Ovary (tissue), 9 donors: Measurements from ENCODE around the gene EMP3. TPM values are rescaled to one million over a fixed set of nuclear protein-coding genes. Genes with fewer than 3 reads are reported as not detected.

Source experiments
- DNase-seq, 5 donors: peaks; one replicate each; pipeline ENCODE4 v3.0.0-alpha.2; 2019 to 2020
- H3K27ac ChIP-seq, 2 donors: fragments of 200-600 bp; one replicate each; pipeline versions ENCODE4 v1.5.1 to v1.8.0; 2019 to 2022
- H3K27me3 ChIP-seq: fragments of 200-600 bp; one replicate; pipeline ENCODE4 v1.8.0; 2022
- H3K36me3 ChIP-seq: fragments of 200-600 bp; sonication (generic); one replicate; pipeline ENCODE4 v1.5.1; 2019
- H3K4me1 ChIP-seq: one replicate; pipeline ENCODE4 v1.8.1; 2013; ENCODE audit warnings: mild to moderate bottlenecking, moderate library complexity; ENCODE audit not compliant: insufficient read depth
- H3K4me3 ChIP-seq: fragments of 200-600 bp; sonication (generic); one replicate; pipeline ENCODE4 v1.5.1; 2017
- H3K9me3 ChIP-seq, 2 donors: fragments of 200-600 bp in 1 of 2; sonication (generic) in 1 of 2; one replicate each; pipeline versions ENCODE4 v1.5.1 to v1.8.1; 2013 to 2019; ENCODE audit warnings: mild to moderate bottlenecking in 1 of 2, moderate library complexity in 1 of 2
- EP300 ChIP-seq: sonication (generic); formaldehyde crosslinking; IDR thresholded peaks from one replicate; pipeline ENCODE4 v1.6.1; 2017; ENCODE audit warnings: antibody characterized with exemption
- POLR2A ChIP-seq: fragments of 450-650 bp; IDR thresholded peaks from one replicate; pipeline ENCODE4 v1.6.1; 2017; ENCODE audit warnings: antibody characterized with exemption, mild to moderate bottlenecking, moderate library complexity
- WGBS, 3 donors: extraction: QIAGEN DNeasy Blood & Tissue Kit in 1 of 3; methylation state at CpG; one replicate each; pipeline versions ENCODE4 v1.1.5 to v1.1.7; 2013 to 2017; 5-methylcytosine and 5-hydroxymethylcytosine counted together
- intact Hi-C, 4 donors: fragments of 100-400 bp; cut with DNase I; formaldehyde crosslinking; loops; one replicate each; pipeline versions ENCODE4 v1.11.0 to v1.15.1; 2022 to 2023
- polyA plus RNA-seq, 2 donors: library from polyadenylated mRNA; stranded (reverse); fragments of 200-250 nt in 1 of 2; fragments of 350-450 nt in 1 of 2; fragmentation: Illumina TruSeq in 1 of 2; extraction: RNeasy Lipid Tissue Mini Kit (QIAGEN cat#74804) in 1 of 2; gene quantifications; one replicate each; pipeline ENCODE4 v1.2.3, GENCODE V29; 2013 to 2014
- total RNA-seq, 7 donors: library from RNA; depleted of rRNA in 2 of 7; stranded (reverse); fragments of >200 nt in 2 of 7; fragmentation: NEBNext Ultra II Directional in 3 of 7; extraction: Animal tissue kit (Norgen Biotek cat#: 25700) in 3 of 7; gene quantifications; one replicate each; pipeline versions ENCODE4 v1.1.0 to v1.2.4, GENCODE V29; 2016 to 2023
- TF ChIP-seq, protein P1 (sequence below), 3 donors: fragments of 450-650 bp in 2 of 3; fragments of 200-600 bp in 1 of 3; IDR thresholded peaks; one replicate each; pipeline versions ENCODE4 v1.5.1 to v1.8.0; 2016 to 2022; ENCODE audit warnings: antibody characterized with exemption in 3 of 3, mild to moderate bottlenecking in 1 of 3
- donor health status: DM: no; HTN: no; CAD: no; lungs with moderate emphysema.
- donor health status: DM: no; HTN: no; CAD: no.
- donor health status: Bipolar disorder and iron deficiency.
- donor health status: DM: yes; HTN: yes; CAD: no.
- donor health status: DM: no; HTN: no; CAD: no.
- donor health status: DM: yes; HTN: yes; CAD: no.

EMP3 gene
- total and polyA plus RNA-seq, 9 donors: 23.2 to 163 (median 120) TPM

DNA sequence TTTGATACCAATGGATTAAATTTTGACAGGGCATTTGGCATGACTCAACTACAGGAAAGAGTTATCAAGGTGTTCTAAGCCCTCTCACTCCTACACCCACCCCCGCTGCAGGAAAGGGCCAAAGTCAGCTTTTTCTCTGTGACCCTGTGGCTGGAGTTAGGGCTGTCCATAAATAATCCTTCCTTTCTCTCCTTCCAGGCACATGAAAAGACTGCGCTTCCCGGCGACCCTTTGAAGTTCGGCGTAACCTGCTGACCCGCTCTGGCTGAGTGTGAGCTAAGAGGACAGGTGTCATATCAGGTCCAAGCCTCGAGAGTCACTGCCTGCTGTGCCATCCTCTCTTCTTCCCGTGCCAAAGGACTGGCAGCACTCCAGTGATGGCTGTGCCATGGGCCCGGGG lies 29.9 kb upstream of the EMP3 start:
- 57 to 69% (median 58%) methylated on average over 10 of the region's 10 CpGs for WGBS, 3 donors
- Histone ChIP-seq H3K27ac (no peak overlapping the region), H3K4me3 (no peak overlapping the region), H3K27me3 (no peaks in the 10 kb centered on the region), H3K36me3 (no peaks in the 10 kb centered on the region), H3K9me3 (no peaks in the 10 kb centered on the region), H3K4me1 (no peaks in the 10 kb centered on the region)
- no peak for TF ChIP-seq EP300
- DNase-seq: no peak
- intact Hi-C loops: no loop called here

DNA sequence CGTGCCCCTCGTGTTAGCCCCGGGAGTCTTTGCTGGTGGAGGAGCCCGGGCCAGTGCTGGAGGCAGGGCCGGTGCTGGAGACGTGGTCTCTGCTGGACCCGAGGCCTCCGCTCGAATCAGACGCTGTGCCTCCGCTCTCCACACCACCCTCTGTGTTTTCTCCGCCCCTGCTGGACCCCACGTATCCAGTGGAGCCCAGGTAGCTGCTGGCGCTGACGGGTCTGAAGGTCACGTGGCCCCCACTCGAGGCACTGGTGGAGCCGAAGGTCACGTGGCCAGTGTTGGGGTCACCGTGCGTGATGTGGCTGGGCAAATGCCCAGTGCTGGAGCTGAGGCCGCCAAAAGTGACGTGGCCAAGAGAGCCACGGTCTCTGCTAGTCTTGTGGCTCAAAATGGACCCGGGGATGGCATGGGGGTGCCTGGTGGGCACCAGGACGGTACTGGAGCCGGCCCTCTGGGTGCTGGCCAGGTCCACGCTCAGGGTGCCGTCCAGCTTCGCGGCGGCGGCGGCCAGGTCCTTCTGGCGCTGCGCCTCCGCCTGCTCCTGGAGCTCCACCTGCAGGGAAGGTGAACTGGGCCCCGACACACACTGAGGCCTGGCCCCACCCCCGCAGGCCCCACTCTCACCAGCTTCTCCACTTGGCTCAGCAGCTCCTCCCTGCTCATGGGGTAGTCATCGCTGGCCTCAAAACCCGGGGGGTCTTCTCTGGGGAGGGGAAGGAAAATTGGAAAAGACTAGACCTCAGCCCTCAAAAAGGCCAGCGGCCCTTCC lies 28.2 kb upstream of the EMP3 start:
- H3K9me3 ChIP-seq: no peaks in the 10 kb centered on the region

DNA sequence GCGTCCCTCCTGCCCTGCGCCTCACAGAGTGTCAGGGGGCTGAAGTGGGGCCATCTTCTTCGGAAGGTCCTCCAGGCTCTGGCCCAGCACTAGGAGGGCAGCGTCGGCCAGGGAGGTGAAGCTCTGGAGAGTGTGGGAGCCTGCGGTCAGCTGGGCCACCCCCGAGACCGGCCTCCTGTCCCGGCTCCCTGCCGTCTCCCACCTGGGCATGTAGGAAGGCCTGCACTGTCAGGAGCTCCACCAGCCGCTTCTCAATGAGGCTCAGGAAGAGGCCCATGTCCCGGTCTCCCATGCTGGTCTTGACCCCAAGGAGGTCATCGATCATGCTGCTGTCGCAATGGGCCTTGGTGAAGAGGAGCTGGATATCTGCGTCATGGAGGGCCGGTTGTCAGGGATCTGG lies 27.4 kb upstream of the EMP3 start:
- intact Hi-C loops: no loop called here
- no peaks in the 10 kb centered on the region for H3K36me3 ChIP-seq
- no peak overlapping the region for H3K27ac ChIP-seq
- H3K4me1 ChIP-seq: no peaks in the 10 kb centered on the region
- H3K27me3 ChIP-seq: no peaks in the 10 kb centered on the region
- no peak overlapping the region for H3K4me3 ChIP-seq
- DNase-seq: no peak
- 83 to 90% (median 84%) methylated on average over 16 of the region's 16 CpGs for WGBS, 3 donors
- H3K9me3 ChIP-seq: no peaks in the 10 kb centered on the region
- TF ChIP-seq, protein P1, sequence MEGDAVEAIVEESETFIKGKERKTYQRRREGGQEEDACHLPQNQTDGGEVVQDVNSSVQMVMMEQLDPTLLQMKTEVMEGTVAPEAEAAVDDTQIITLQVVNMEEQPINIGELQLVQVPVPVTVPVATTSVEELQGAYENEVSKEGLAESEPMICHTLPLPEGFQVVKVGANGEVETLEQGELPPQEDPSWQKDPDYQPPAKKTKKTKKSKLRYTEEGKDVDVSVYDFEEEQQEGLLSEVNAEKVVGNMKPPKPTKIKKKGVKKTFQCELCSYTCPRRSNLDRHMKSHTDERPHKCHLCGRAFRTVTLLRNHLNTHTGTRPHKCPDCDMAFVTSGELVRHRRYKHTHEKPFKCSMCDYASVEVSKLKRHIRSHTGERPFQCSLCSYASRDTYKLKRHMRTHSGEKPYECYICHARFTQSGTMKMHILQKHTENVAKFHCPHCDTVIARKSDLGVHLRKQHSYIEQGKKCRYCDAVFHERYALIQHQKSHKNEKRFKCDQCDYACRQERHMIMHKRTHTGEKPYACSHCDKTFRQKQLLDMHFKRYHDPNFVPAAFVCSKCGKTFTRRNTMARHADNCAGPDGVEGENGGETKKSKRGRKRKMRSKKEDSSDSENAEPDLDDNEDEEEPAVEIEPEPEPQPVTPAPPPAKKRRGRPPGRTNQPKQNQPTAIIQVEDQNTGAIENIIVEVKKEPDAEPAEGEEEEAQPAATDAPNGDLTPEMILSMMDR (IDR thresholded peaks at IDR 0.05): no peak
- TF ChIP-seq EP300: no peak
- TF ChIP-seq POLR2A: no peak

More for the DNA sequence above, 28.2 kb upstream of the EMP3 start:
- intact Hi-C loops: no loop called here
- Histone ChIP-seq H3K27me3 (no peaks in the 10 kb centered on the region), H3K27ac (no peak overlapping the region), H3K4me3 (no peak overlapping the region), H3K36me3 (no peaks in the 10 kb centered on the region), H3K4me1 (no peaks in the 10 kb centered on the region)
- whole genome bisulfite sequencing, 3 donors: 86 to 91% (median 87%) methylated on average over 40 to 42 of the region's 42 CpGs
- DNase-seq: no peak
- TF ChIP-seq, protein P1 (IDR thresholded peaks at IDR 0.05): no peak
- TF ChIP-seq EP300: no peak

DNA sequence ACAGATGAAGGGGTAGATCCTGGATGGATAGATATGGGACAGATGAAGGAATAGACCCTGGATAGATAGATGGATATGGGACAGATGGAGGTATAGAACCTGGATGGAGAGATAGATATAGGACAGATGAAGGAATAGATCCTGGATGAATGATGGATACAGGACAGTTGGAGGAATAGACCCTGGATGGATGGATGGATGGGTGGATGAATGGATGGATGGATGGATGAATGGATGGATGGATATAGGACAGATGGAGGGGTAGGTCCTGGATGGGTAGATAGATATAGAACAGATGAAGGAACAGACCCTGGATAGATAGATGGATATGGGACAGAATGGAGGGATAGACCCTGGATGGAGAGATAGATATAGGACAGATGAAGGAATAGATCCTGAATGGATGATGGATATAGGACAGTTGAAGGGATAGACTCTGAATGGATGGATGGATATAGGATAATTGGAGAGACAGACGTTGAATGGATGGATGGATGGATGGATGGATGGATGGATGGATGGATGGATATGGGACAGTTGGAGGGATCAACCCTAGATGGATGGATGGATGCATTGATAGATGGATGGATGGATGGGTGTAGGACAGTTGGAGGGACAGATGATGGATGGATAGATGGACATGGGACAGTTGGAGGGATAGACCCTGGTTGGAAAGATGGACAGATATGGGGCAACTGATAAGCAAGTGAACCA lies 23.3 kb upstream of the EMP3 start:
- no peak for DNase-seq
- H3K36me3 ChIP-seq: no peaks in the 10 kb centered on the region
- no peaks in the 10 kb centered on the region for H3K27me3 ChIP-seq
- TF ChIP-seq, protein P1 (IDR thresholded peaks at IDR 0.05): no peak
- TF ChIP-seq EP300: no peak
- no peak for TF ChIP-seq POLR2A
- H3K9me3 ChIP-seq: no peaks in the 10 kb centered on the region
- intact Hi-C loops: loop anchor here in 1 of 4 donors (10.0 kb wide), 1 partner anchor 283 kb away; no protein-coding TSS in a partner anchor
- no peak overlapping the region for H3K4me3 ChIP-seq
- no peak overlapping the region for H3K27ac ChIP-seq
- no peaks in the 10 kb centered on the region for H3K4me1 ChIP-seq
- WGBS, 3 donors: 88 to 93% (median 92%) methylated on average over 1 of the region's 1 CpG

DNA sequence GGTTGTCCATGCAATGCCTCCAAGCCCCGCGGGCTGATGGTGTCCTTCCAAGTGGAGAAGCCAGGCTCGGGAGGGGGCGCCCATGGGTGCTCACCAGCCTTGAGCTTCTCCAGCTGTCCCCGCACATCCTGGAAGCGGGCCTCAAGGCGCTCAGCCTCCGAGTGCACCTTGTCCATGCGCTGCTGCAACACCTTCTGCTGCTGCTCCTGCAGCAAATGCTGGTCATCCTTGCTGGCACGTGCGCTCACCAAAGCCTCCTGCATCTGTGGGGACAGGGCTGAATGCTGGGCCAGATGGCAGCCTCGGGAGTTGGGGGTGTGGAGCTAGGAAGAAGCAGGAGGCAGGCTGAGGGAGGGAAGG lies 22.8 kb upstream of the EMP3 start:
- no peak for TF ChIP-seq EP300
- H3K27me3 ChIP-seq: no peaks in the 10 kb centered on the region
- H3K9me3 ChIP-seq: no peaks in the 10 kb centered on the region
- WGBS, 3 donors: 92 to 94% (median 92%) methylated on average over 12 of the region's 12 CpGs
- no peak overlapping the region for H3K4me3 ChIP-seq
- no peaks in the 10 kb centered on the region for H3K4me1 ChIP-seq
- H3K27ac ChIP-seq: no peak overlapping the region
- H3K36me3 ChIP-seq: no peaks in the 10 kb centered on the region
- no peak for DNase-seq
- intact Hi-C loops: loop anchor here in 1 of 4 donors (10.0 kb wide), 1 partner anchor 282 kb away; no protein-coding TSS in a partner anchor
